Stimulated activated CD4-positive, alpha-beta T cell treated with anti-CD3 and anti-CD28 coated beads, TNF-alpha, amount 100 ng/mL, for 48 hours (primary cell): ENCODE data around the gene MRPL1.

Experiments used
- DNase-seq, 3 donors: peaks; one replicate each; pipeline ENCODE4 v3.0.0-alpha.2; 2020; ENCODE audit warnings: low read depth in 3 of 3

MRPL1 gene

DNA sequence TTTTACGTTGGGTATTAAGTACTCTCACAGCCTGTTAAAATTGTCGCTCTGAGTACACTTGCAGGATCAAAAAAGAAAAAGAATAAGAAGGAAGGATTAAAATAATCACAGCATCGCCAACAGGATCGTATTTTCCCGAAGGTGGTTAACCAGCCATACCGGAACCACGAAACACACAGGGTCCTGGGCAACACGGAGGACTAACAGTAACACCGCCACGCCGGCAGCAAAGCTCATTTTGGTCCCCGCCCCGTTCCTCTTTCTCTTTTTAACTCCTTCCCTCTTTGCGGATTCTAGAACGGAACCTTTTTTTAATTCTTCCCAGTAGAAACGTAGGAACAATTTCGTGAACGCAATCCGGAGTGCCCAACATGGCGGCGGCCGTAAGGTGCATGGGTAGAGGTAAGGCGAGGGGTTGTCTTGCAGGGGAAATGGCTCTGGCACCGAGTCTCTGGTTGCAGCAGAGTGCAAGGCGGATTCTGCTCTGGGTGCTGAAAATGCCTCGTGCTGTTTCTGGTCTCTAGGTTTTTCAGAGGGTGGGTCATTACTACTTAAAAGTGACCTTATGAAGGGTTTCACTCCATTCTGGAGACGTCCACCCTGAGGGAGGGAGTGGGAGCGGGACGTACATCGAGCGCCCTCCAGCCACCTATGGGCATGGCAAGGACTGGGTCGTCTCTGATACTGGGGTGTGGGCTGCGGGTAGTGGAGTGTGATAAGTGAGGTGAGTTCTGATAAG lies at the start of gene MRPL1:
TSS of gene MRPL1 (plus strand) at position 353 of the 739 bp plus-strand sequence. CDS start at position 372, 19 bp downstream.
- peak; percentile 68 to 82 (median 78) for DNase-seq

- no peak for DNase-seq
These were observed 47.0 kb upstream of the MRPL1 start for GRCh38 chr4:77815636-77816035.

DNA sequence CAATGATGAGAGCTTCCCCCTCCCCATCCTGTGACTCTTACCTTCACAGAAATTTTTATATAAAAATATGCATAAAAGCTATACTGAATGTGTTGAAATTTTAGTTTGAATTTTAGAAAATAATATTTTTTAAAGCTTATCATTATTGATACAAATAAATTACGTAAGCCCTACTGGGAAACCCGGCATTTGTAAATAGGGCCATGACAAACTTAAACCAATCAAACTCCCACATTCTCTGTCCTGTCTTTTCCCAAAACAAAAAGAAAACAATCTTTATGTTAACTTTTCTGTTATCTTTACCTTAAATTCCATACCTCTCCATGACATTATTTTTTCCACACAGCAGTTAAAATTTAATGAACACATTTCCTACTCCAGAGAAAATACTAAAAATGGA lies 46.1 kb upstream of the MRPL1 start:
- DNase-seq: no peak

DNA sequence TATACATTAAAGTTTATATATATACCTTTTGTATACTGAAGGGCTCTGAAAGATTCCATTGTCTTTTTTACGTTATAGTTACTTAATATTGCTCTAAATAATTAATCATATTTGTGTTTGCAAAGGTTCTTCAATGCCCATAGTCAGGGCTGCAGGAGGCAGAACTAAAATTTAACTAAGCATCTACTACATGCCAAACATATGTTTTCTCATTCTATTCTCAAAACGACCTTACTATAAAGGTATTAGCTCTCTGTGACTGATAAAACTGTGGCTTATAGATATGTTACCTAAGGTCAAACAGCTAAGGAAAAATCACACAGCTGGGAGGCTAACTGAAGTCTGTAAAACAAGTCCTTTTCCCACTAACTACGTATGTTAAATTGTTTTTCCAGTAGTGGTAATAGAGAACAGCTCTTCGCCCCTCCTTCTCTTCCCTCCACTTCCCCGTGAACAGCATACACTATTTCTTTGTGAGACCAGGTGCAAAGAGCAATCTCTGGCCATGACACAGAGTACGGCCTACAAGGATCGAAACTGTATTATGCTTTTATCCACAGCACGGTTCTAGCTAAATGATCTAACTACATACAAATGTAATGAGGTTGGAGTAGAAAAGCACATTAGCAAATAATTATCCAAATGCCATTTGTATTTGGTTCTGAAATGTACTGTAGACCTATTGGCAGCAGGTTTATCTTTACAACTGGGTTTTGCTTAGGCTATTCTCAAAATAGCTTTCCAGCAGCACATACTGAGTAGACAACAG lies 45.1 kb upstream of the MRPL1 start:
- DNase-seq: no peak

GRCh38 chr4:77818073-77818601 lies 44.5 kb upstream of the MRPL1 start:
- DNase-seq: peak in 1 of 3 donors; percentile 29

DNA sequence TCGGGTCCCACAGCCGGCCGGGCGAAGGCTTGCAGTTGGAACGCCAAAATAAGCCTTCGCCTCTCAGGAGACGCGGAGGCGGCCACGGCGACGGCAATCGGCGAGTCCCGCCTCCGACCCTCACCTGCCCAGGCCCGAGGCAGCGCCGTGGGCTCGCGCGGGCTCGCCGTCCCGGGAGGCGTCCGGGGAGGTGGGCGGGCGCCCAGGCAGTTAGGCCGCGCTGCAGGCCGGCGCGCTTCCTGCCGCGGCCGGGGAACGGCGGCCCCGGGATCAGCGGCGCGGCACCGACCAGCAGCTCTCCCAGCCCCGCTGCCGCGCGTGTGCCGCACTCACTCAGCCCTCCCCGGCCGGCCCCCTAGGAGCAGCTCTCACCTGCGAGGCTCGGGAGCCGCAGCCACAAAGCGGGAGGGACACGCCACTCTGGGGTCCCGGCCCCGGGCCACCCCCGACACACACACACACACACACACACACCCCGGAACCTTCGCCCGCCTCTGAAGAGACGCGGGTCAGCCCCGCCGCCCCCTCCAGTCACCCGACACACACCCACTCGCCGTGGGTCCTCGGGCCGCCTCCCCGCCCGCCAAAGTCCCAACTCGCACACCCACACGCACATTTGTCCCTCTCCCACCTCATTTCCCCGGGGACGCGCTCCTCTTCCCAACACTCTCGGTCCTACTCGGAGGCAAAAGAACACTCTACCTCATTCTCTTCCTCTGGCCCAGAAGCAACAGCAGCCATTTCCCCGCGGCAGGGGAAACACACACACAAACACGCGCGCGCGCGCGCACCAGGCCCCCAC lies 43.8 kb upstream of the MRPL1 start, which contains the start of gene CNOT6L:
TSS of gene CNOT6L (minus strand) at position 767 of the 802 bp plus-strand sequence. CDS start at position 707, 60 bp downstream.
- DNase-seq: peak in 1 of 3 donors; percentile 49

GRCh38 chr4:77819404-77819842 lies 43.2 kb upstream of the MRPL1 start:
- DNase-seq: peak in 2 of 3 donors; percentile 54 to 70

- DNase-seq: peak; percentile 92 to 98 (median 92)
These were observed 42.6 kb upstream of the MRPL1 start for GRCh38 chr4:77819843-77820648.

- DNase-seq: no peak
These were observed 41.7 kb upstream of the MRPL1 start for GRCh38 chr4:77820649-77821561.

DNA sequence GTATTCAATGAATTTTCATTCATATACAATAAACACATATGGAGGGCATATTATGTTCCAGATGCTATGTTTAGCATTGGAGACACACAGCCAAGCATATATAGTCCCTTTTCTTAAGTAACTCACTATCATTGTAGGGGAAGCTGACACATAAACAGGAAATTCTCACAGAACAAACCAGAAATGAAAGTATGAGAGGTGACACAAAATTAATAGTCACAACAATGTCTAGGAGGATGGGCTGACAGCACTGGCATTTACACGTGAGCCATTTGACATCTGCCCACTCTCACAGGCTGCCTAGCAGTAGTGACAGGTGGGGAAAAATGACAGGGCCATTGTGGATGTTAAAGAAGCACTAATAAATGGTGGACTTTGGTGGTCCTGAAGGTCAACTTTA lies 40.9 kb upstream of the MRPL1 start:
- no peak for DNase-seq

GRCh38 chr4:77826275-77826674 lies 36.4 kb upstream of the MRPL1 start:
- DNase-seq: no peak

GRCh38 chr4:77827343-77827742 lies 35.3 kb upstream of the MRPL1 start:
- DNase-seq: no peak

DNA sequence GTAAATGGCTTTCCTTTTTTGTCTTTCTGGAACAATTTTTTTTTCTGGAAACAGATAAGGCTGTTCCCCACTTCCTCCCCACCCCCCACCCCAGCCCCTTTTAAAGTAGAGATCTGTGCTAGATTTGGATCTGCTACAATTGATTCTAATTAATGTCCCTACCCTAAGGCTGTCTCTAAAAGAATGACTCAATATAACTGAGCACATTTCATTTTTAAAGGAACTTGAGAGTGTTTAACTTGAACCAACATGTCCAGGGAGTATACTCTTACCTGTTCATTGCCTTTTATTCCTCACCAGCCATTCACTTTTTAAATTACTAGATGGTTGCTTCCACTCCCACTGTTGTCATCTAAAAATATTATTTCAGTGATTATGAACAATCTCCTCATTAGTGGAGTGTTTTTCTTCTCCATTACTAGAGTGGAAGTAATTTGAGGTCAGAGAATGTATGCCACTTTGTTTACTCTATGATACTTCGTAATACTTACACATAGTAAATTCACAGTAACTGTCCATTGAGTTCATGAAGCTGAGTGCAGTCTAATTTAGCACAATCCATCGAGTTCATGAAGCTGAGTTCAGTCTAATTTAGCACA lies 29.4 kb upstream of the MRPL1 start:
- no peak for DNase-seq

GRCh38 chr4:77834403-77834802 lies 28.2 kb upstream of the MRPL1 start:
- no peak for DNase-seq

- DNase-seq: no peak
These were observed 19.0 kb upstream of the MRPL1 start for GRCh38 chr4:77843628-77844027.

GRCh38 chr4:77844363-77844762 lies 18.3 kb upstream of the MRPL1 start:
- no peak for DNase-seq

DNA sequence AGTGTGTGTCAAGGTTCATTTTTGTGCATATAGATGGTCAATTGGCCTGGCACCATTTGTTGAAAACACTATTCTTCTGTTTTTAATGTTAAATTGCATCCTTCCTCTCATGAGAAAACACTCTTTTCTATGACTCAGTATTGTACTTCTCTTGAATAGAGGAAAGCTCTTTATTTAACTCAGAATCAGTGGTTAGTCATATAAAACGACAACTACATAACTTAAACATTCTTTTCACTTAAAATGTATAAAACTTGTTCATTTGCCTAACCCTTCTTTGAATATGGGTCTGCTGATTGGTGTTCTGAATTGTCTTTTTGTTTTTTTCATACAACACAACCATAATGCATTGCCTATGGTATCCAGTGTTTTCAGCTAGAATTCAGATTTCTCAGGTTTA lies 17.2 kb upstream of the MRPL1 start:
- DNase-seq: no peak

DNA sequence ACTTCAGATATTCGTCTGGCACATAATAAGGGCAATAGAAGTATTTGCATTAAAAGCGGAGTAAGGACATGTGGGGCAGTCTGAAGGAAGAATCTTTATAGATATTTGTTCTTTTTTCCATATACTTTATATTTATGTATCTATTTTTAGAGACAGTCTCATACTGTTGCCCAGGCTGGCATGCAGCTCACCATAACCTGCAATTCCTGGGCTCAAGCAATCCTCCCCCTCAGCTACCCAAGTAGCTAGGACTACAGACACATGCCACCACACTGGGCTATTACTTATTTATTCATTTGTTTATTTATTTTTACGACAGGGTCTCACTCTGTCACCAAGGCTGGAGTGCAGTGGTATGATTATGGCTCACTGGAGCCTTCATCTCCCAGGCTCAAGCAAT lies 16.7 kb upstream of the MRPL1 start:
- no peak for DNase-seq

DNA sequence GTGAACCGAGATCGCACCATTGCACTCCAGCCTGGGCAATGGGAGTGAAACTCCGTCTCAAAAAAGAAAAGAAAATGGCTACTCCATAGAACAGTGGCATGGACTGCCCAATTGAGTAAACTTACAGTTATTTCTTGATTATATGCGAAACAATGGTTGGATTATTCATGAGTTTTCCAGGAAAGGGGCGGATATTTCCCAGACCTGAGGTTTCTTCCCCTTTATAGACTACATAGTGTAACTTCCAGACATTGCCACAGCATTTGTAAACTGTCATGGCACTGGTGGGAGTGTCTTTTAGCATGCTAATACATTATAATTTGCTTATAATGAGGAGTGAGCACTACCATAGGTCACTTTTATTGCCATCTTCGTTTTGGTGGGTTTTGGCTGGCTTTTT lies 14.1 kb upstream of the MRPL1 start:
- no peak for DNase-seq
